ENCODE measurements around the gene LINGO3.

DNA sequence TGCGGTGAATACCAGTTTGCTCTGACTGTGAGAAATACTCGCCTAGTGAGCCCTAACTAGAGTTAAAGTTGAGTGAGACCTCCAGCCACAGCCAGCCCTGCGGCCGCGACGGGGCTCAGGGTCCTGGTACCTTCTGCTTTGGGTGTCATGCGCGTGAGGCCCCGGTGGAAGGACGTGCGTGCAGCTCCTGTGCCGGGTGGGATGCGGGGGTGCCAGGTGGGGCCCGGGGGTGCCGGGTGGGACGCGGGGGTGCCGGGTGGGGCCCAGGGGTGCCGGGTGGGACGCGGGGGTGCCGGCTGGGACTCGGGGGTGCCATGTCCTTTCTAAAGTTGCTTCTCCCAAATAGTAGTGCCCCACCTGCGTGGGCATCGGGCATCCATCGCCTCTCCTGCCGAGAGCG, 43.6 kb upstream of the LINGO3 start:
- TF ChIP-seq, protein P1, sequence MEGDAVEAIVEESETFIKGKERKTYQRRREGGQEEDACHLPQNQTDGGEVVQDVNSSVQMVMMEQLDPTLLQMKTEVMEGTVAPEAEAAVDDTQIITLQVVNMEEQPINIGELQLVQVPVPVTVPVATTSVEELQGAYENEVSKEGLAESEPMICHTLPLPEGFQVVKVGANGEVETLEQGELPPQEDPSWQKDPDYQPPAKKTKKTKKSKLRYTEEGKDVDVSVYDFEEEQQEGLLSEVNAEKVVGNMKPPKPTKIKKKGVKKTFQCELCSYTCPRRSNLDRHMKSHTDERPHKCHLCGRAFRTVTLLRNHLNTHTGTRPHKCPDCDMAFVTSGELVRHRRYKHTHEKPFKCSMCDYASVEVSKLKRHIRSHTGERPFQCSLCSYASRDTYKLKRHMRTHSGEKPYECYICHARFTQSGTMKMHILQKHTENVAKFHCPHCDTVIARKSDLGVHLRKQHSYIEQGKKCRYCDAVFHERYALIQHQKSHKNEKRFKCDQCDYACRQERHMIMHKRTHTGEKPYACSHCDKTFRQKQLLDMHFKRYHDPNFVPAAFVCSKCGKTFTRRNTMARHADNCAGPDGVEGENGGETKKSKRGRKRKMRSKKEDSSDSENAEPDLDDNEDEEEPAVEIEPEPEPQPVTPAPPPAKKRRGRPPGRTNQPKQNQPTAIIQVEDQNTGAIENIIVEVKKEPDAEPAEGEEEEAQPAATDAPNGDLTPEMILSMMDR (optimal IDR thresholded peaks at IDR 0.05 in 1 of 3, IDR thresholded peaks at IDR 0.05 in 1 of 3, conservative IDR thresholded peaks at IDR 0.05 in 1 of 3; ENCODE audit: extremely low read depth in 1 of 3, insufficient read depth in 2 of 3, low read length in 3 of 3), result no peak
- no peak for TF ChIP-seq EZH2 (IDR thresholded peaks at IDR 0.05; ENCODE audit: low read length)

Data from keratinocyte (primary cell).